ENCODE data around the gene ST6GAL2. TPM values are rescaled to one million over a fixed set of nuclear protein-coding genes. Genes with fewer than 3 reads are reported as not detected.

ST6GAL2 gene
- total and polyA plus RNA-seq, 2 of the 8 experiments (the other 6 are each of a cell fraction or from before 2014, with no cell fraction given), result 2.7 to 17.5 TPM

DNA sequence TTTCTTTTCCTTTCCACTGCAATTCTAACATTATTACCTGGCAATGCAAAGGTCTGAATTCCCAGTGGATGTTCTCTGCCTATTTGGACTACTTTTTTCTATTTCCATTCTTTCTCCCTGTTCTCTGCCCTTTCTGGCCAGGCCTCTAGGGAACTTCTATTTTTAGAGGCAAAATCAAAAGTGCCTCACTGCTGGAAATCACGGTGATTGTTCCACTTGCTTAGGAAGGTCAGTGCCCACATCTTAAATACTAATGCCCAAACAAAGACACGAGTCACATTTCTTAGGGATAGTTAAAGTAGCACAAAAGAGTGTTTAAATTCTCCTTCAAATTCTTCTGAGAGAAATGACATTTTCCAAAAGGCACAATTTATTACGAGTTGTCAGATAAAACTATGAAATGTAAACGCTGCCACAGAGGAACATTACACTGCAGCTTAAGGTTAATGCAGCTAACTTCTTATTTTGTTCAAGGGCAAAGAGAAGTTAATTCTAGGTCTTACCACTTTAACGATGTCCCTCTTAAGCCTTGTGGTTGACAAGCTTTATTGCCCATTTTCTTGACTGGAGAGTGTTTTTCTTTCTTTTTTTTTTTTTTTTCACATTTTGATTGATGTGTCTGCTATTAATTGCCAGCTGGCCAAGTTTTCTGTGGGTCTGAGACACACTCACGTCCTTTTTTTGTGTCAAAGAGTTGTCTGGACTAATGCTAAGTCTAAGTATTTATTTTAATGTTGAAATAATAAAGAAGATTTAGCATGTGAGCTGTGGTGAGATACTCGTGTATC, 34.7 kb downstream of the ST6GAL2 start (continued):
- TF ChIP-seq NRF1 (IDR thresholded peaks at IDR 0.05; ENCODE audit: low read depth, low read length) (no peak), TCF12 (IDR thresholded peaks at IDR 0.05; ENCODE audit: low read depth, low read length) (no peak), EGR1 (IDR thresholded peaks at IDR 0.05; ENCODE audit: borderline replicate concordance, low read depth, low read length) (no peak), HDAC6 (IDR thresholded peaks at IDR 0.05; ENCODE audit: low read depth, low read length) (no peak), CTBP2 (IDR thresholded peaks at IDR 0.05; ENCODE audit: borderline replicate concordance, insufficient read depth, insufficient read length, low read length) (no peak), RXRA (IDR thresholded peaks at IDR 0.05; ENCODE audit: insufficient read depth, low read depth, low read length) (no peak)
- TF ChIP-seq, protein P1, sequence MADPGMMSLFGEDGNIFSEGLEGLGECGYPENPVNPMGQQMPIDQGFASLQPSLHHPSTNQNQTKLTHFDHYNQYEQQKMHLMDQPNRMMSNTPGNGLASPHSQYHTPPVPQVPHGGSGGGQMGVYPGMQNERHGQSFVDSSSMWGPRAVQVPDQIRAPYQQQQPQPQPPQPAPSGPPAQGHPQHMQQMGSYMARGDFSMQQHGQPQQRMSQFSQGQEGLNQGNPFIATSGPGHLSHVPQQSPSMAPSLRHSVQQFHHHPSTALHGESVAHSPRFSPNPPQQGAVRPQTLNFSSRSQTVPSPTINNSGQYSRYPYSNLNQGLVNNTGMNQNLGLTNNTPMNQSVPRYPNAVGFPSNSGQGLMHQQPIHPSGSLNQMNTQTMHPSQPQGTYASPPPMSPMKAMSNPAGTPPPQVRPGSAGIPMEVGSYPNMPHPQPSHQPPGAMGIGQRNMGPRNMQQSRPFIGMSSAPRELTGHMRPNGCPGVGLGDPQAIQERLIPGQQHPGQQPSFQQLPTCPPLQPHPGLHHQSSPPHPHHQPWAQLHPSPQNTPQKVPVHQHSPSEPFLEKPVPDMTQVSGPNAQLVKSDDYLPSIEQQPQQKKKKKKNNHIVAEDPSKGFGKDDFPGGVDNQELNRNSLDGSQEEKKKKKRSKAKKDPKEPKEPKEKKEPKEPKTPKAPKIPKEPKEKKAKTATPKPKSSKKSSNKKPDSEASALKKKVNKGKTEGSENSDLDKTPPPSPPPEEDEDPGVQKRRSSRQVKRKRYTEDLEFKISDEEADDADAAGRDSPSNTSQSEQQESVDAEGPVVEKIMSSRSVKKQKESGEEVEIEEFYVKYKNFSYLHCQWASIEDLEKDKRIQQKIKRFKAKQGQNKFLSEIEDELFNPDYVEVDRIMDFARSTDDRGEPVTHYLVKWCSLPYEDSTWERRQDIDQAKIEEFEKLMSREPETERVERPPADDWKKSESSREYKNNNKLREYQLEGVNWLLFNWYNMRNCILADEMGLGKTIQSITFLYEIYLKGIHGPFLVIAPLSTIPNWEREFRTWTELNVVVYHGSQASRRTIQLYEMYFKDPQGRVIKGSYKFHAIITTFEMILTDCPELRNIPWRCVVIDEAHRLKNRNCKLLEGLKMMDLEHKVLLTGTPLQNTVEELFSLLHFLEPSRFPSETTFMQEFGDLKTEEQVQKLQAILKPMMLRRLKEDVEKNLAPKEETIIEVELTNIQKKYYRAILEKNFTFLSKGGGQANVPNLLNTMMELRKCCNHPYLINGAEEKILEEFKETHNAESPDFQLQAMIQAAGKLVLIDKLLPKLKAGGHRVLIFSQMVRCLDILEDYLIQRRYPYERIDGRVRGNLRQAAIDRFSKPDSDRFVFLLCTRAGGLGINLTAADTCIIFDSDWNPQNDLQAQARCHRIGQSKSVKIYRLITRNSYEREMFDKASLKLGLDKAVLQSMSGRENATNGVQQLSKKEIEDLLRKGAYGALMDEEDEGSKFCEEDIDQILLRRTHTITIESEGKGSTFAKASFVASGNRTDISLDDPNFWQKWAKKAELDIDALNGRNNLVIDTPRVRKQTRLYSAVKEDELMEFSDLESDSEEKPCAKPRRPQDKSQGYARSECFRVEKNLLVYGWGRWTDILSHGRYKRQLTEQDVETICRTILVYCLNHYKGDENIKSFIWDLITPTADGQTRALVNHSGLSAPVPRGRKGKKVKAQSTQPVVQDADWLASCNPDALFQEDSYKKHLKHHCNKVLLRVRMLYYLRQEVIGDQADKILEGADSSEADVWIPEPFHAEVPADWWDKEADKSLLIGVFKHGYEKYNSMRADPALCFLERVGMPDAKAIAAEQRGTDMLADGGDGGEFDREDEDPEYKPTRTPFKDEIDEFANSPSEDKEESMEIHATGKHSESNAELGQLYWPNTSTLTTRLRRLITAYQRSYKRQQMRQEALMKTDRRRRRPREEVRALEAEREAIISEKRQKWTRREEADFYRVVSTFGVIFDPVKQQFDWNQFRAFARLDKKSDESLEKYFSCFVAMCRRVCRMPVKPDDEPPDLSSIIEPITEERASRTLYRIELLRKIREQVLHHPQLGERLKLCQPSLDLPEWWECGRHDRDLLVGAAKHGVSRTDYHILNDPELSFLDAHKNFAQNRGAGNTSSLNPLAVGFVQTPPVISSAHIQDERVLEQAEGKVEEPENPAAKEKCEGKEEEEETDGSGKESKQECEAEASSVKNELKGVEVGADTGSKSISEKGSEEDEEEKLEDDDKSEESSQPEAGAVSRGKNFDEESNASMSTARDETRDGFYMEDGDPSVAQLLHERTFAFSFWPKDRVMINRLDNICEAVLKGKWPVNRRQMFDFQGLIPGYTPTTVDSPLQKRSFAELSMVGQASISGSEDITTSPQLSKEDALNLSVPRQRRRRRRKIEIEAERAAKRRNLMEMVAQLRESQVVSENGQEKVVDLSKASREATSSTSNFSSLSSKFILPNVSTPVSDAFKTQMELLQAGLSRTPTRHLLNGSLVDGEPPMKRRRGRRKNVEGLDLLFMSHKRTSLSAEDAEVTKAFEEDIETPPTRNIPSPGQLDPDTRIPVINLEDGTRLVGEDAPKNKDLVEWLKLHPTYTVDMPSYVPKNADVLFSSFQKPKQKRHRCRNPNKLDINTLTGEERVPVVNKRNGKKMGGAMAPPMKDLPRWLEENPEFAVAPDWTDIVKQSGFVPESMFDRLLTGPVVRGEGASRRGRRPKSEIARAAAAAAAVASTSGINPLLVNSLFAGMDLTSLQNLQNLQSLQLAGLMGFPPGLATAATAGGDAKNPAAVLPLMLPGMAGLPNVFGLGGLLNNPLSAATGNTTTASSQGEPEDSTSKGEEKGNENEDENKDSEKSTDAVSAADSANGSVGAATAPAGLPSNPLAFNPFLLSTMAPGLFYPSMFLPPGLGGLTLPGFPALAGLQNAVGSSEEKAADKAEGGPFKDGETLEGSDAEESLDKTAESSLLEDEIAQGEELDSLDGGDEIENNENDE (IDR thresholded peaks at IDR 0.05; ENCODE audit: insufficient replicate concordance, low read length), result no peak

Data from H1 (cell line).